H1 (cell line): ENCODE data around the gene THOC5. TPM values are rescaled to one million over a fixed set of nuclear protein-coding genes. Genes with fewer than 3 reads are reported as not detected.
A peak's percentile ranks its signal among the peaks of the same experiment; 100 is the strongest.

Experiments used
- CTCF ChIA-PET: fragments of 300-600 bp; sonication (Branson Sonifier 250); formaldehyde crosslinking; loops from one replicate; lab custom pipeline; 2021; ENCODE audit not compliant: partially characterized antibody; lab: Charles Lee
- POLR2A ChIA-PET: fragments of 300-600 bp; sonication (Branson Sonifier 250); formaldehyde crosslinking; loops from one replicate; lab custom pipeline; 2021; ENCODE audit warnings: inconsistent platforms; ENCODE audit not compliant: partially characterized antibody; lab: Charles Lee
- DNase-seq, 2 experiments: peaks; one replicate each; pipeline versions ENCODE4 v3.0.0 to v3.0.0-alpha.2; 2010 to 2022; ENCODE audit warnings: low spot score in 2 of 2, low read depth in 1 of 2, mixed read lengths in 1 of 2
- FAIRE-seq: peaks from 2 replicates; lab custom pipeline; 2011; peaks lifted over from hg19 to GRCh38; lab: Jason Lieb, UNC
- H2AFZ ChIP-seq: 2 replicates; pipeline ENCODE4 v1.8.1; 2012; ENCODE audit warnings: low read length, inconsistent platforms
- H2AK5ac ChIP-seq: 2 replicates; pipeline ENCODE4 v1.6.1; 2013; ENCODE audit warnings: low read depth, low read length
- H2BK120ac ChIP-seq: replicated peaks from 2 replicates; pipeline ENCODE3; 2013; ENCODE audit warnings: low read depth, low read length, inconsistent platforms
- H2BK12ac ChIP-seq: 2 replicates; pipeline ENCODE4 v1.6.1; 2013; ENCODE audit warnings: low read depth, low read length
- H2BK15ac ChIP-seq: 2 replicates; pipeline ENCODE4 v1.6.1; 2013; ENCODE audit warnings: low read length
- H2BK20ac ChIP-seq: 2 replicates; pipeline ENCODE4 v1.6.1; 2013; ENCODE audit warnings: low read length
- H2BK5ac ChIP-seq: 2 replicates; pipeline ENCODE4 v1.6.1; 2013; ENCODE audit warnings: low read depth, low read length
- H3K14ac ChIP-seq: 2 replicates; pipeline ENCODE4 v1.6.1; 2013; ENCODE audit warnings: inconsistent platforms; ENCODE audit not compliant: insufficient read length
- H3K18ac ChIP-seq: 2 replicates; pipeline ENCODE4 v1.6.1; 2013; ENCODE audit warnings: low read length; ENCODE audit errors: extremely low read depth
- H3K23ac ChIP-seq: 2 replicates; pipeline ENCODE4 v1.6.1; 2013; ENCODE audit warnings: inconsistent platforms; ENCODE audit not compliant: insufficient read length
- H3K23me2 ChIP-seq: 2 replicates; pipeline ENCODE4 v1.6.1; 2013; ENCODE audit warnings: low read depth, low read length
- H3K27ac ChIP-seq: 2 replicates; pipeline ENCODE4 v1.6.1; 2011; ENCODE audit warnings: low read depth, low read length, inconsistent platforms
- H3K27me3 ChIP-seq, 4 experiments: replicated peaks in 1 of 4; 1 replicate in 1 of 4; 2 replicates in 3 of 4; pipeline versions ENCODE4 v1.6.1 to v1.8.1; 2011 to 2013; ENCODE audit warnings: low read length in 3 of 4, mild to moderate bottlenecking in 3 of 4, inconsistent platforms in 2 of 4, mixed read lengths in 2 of 4, moderate library complexity in 1 of 4; ENCODE audit not compliant: control insufficient read depth in 3 of 4, insufficient read depth in 3 of 4; ENCODE audit errors: extremely low read depth in 1 of 4
- H3K36me3 ChIP-seq, 4 experiments: 2 replicates each; pipeline versions ENCODE4 v1.6.1 to v1.8.1; 2011 to 2013; ENCODE audit warnings: mild to moderate bottlenecking in 4 of 4, low read length in 3 of 4, moderate library complexity in 2 of 4, control low read depth in 1 of 4, inconsistent platforms in 1 of 4; ENCODE audit not compliant: insufficient read depth in 4 of 4, control insufficient read depth in 2 of 4
- H3K4ac ChIP-seq: replicated peaks from 2 replicates; pipeline ENCODE3; 2013; ENCODE audit warnings: low read length, low read depth, mixed read lengths, inconsistent platforms; ENCODE audit not compliant: insufficient read length
- H3K4me1 ChIP-seq, 4 experiments: replicated peaks in 1 of 4; 1 replicate in 1 of 4; 2 replicates in 3 of 4; pipeline versions ENCODE4 v1.6.1 to v1.8.1; 2011 to 2013; ENCODE audit warnings: low read length in 3 of 4, inconsistent platforms in 2 of 4, mixed read lengths in 1 of 4; ENCODE audit not compliant: insufficient read depth in 4 of 4, control insufficient read depth in 3 of 4
- H3K4me2 ChIP-seq, 2 experiments: 2 replicates each; pipeline versions ENCODE4 v1.6.1 to v1.8.1; 2011 to 2013; ENCODE audit warnings: low read depth in 2 of 2, low read length in 2 of 2, control low read depth in 1 of 2, inconsistent platforms in 1 of 2, mild to moderate bottlenecking in 1 of 2; ENCODE audit not compliant: insufficient read depth in 1 of 2
- H3K4me3 ChIP-seq, 4 experiments: fragments of 200-600, 300-600 bp in 1 of 4; sonication (generic), shearing (Covaris generic), sonication (Bioruptor Twin) in 1 of 4; 2 replicates each; pipeline versions ENCODE4 v1.5.1 to v1.8.1; 2011 to 2016; ENCODE audit warnings: low read length in 4 of 4, low read depth in 3 of 4, control low read depth in 2 of 4, inconsistent platforms in 2 of 4, mild to moderate bottlenecking in 2 of 4, mixed read lengths in 1 of 4, moderate library complexity in 1 of 4; ENCODE audit not compliant: insufficient read depth in 2 of 4; ENCODE audit errors: extremely low read depth in 1 of 4
- H3K56ac ChIP-seq: replicated peaks from 2 replicates; pipeline ENCODE3; 2013; ENCODE audit warnings: low read depth, mild to moderate bottlenecking, mixed read lengths, low read length, inconsistent platforms; ENCODE audit not compliant: insufficient read length
- H3K79me1 ChIP-seq: 2 replicates; pipeline ENCODE4 v1.6.1; 2013; ENCODE audit warnings: low read depth, low read length, control low read depth
- H3K79me2 ChIP-seq, 2 experiments: 2 replicates each; pipeline versions ENCODE4 v1.6.1 to v1.8.1; 2012 to 2013; ENCODE audit warnings: low read length in 2 of 2, mild to moderate bottlenecking in 2 of 2, inconsistent platforms in 1 of 2; ENCODE audit not compliant: insufficient read depth in 2 of 2, control insufficient read depth in 1 of 2
- H3K9ac ChIP-seq, 4 experiments: replicated peaks in 1 of 4; 1 replicate in 1 of 4; 2 replicates in 3 of 4; pipeline versions ENCODE4 v1.6.1 to v1.8.1; 2011 to 2013; ENCODE audit warnings: low read depth in 3 of 4, low read length in 3 of 4, control low read depth in 2 of 4, mild to moderate bottlenecking in 2 of 4, moderate library complexity in 2 of 4, inconsistent platforms in 1 of 4; ENCODE audit errors: extremely low read depth in 1 of 4
- H3K9me3 ChIP-seq, 2 experiments: 2 replicates each; pipeline versions ENCODE4 v1.6.1 to v1.8.1; 2012 to 2013; ENCODE audit warnings: mild to moderate bottlenecking in 2 of 2, moderate library complexity in 2 of 2, control low read depth in 1 of 2, inconsistent platforms in 1 of 2, low read depth in 1 of 2, low read length in 1 of 2, mixed read lengths in 1 of 2; ENCODE audit not compliant: insufficient read depth in 2 of 2
- H4K20me1 ChIP-seq, 2 experiments: replicated peaks in 1 of 2; 2 replicates each; pipeline versions ENCODE3 to v1.8.1; 2011 to 2013; ENCODE audit warnings: inconsistent platforms in 2 of 2, low read length in 2 of 2, mild to moderate bottlenecking in 1 of 2; ENCODE audit not compliant: insufficient read depth in 2 of 2, control insufficient read depth in 1 of 2
- H4K5ac ChIP-seq: 2 replicates; pipeline ENCODE4 v1.6.1; 2013; ENCODE audit warnings: low read length, low read depth, mixed read lengths, inconsistent platforms; ENCODE audit not compliant: insufficient read length
- H4K8ac ChIP-seq: 2 replicates; pipeline ENCODE4 v1.8.0; 2013; ENCODE audit warnings: mild to moderate bottlenecking, moderate library complexity, low read length, inconsistent platforms; ENCODE audit not compliant: insufficient read depth; ENCODE audit errors: extremely low read depth
- H4K91ac ChIP-seq: replicated peaks from 2 replicates; pipeline ENCODE3; 2013; ENCODE audit warnings: low read length, mixed read lengths, inconsistent platforms; ENCODE audit not compliant: insufficient read length
- BCL11A ChIP-seq, 2 experiments: IDR thresholded peaks; one replicate each; pipeline ENCODE4 v1.6.1; 2011; ENCODE audit warnings: low read depth in 2 of 2, low read length in 2 of 2, mild to moderate bottlenecking in 2 of 2
- CHD2 ChIP-seq: IDR thresholded peaks from 2 replicates; pipeline ENCODE4 v1.6.1; 2012; ENCODE audit warnings: low read length, improper control_type of control experiment
- JUN ChIP-seq: IDR thresholded peaks from 2 replicates; pipeline ENCODE4 v1.6.1; 2011; ENCODE audit warnings: low read depth, mild to moderate bottlenecking, improper control_type of control experiment, low read length
- MAFK ChIP-seq: IDR thresholded peaks from 2 replicates; pipeline ENCODE4 v1.6.1; 2012; ENCODE audit warnings: low read depth, mild to moderate bottlenecking, improper control_type of control experiment, low read length
- PHF8 ChIP-seq: fragments of 200-600 bp; sonication (generic); conservative IDR thresholded peaks from 2 replicates; pipeline ENCODE4 v1.7.1; 2012; ENCODE audit warnings: low read depth, mild to moderate bottlenecking, inconsistent platforms, low read length, moderate library complexity
- RAD21 ChIP-seq, 2 experiments: IDR thresholded peaks in 1 of 2; conservative IDR thresholded peaks in 1 of 2; 2 replicates each; pipeline ENCODE4 v1.6.1; 2011; ENCODE audit warnings: low read depth in 2 of 2, low read length in 2 of 2, improper control_type of control experiment in 1 of 2, inconsistent platforms in 1 of 2, mild to moderate bottlenecking in 1 of 2, moderate library complexity in 1 of 2
- RBBP5 ChIP-seq: IDR thresholded peaks from 2 replicates; pipeline ENCODE4 v1.7.1; 2012; ENCODE audit warnings: low read depth, mild to moderate bottlenecking, inconsistent platforms, low read length, moderate library complexity, borderline replicate concordance
- SIRT6 ChIP-seq: IDR thresholded peaks from one replicate; pipeline ENCODE4 v1.7.1; 2012; ENCODE audit warnings: low read length, inconsistent platforms
- SP1 ChIP-seq: IDR thresholded peaks from 2 replicates; pipeline ENCODE4 v1.6.1; 2011; ENCODE audit warnings: low read depth, low read length
- TAF1 ChIP-seq: IDR thresholded peaks from 2 replicates; pipeline ENCODE4 v1.6.1; 2011; ENCODE audit warnings: mild to moderate bottlenecking, low read depth, low read length
- USF2 ChIP-seq: IDR thresholded peaks from 2 replicates; pipeline ENCODE4 v1.6.1; 2011; ENCODE audit warnings: low read length, improper control_type of control experiment
- WGBS, 2 experiments: shearing (Covaris generic) in 1 of 2; methylation state at CpG; one replicate each; pipeline versions ENCODE4 v1.1.6 to v1.1.7; 2013 to 2015; ENCODE audit warnings: low lambda C conversion rate in 2 of 2, mixed read lengths in 2 of 2, inconsistent platforms in 1 of 2, low coverage in 1 of 2, missing lambda C conversion rate in 1 of 2; ENCODE audit not compliant: insufficient replicate concordance in 2 of 2, insufficient coverage in 1 of 2, insufficient read length in 1 of 2; ENCODE audit errors: extremely low coverage in 1 of 2, missing lambda C conversion rate in 1 of 2; 5-methylcytosine and 5-hydroxymethylcytosine counted together
- polyA plus RNA-seq, 7 experiments: library from polyadenylated mRNA; depleted of rRNA in 3 of 7; stranded (reverse) in 5 of 7; unstranded in 2 of 7; fragments of >200 nt in 5 of 7; fragments of 200-250 nt in 2 of 7; gene quantifications; 1 replicate in 5 of 7; 2 replicates in 1 of 7; 4 replicates in 1 of 7; pipeline versions ENCODE4 v1.2.1 to v1.2.3, GENCODE V29; 2011 to 2013; ENCODE audit warnings: missing spikeins in 2 of 7, mixed read lengths in 2 of 7
- total RNA-seq: library from RNA; stranded (reverse); fragmentation: NEBNext Ultra II Directional; extraction: Animal tissue kit (Norgen Biotek cat#: 25700); gene quantifications from 2 replicates; pipeline ENCODE4 v1.2.1, GENCODE V29; 2021
- TF ChIP-seq, protein P1 (sequence below): IDR thresholded peaks from 2 replicates; pipeline ENCODE4 v1.6.1; 2012; ENCODE audit warnings: inconsistent platforms

THOC5 gene
- total and polyA plus RNA-seq, 2 of the 8 experiments (the other 6 are each of a cell fraction or from before 2014, with no cell fraction given), result 27.7 to 65.7 TPM

DNA sequence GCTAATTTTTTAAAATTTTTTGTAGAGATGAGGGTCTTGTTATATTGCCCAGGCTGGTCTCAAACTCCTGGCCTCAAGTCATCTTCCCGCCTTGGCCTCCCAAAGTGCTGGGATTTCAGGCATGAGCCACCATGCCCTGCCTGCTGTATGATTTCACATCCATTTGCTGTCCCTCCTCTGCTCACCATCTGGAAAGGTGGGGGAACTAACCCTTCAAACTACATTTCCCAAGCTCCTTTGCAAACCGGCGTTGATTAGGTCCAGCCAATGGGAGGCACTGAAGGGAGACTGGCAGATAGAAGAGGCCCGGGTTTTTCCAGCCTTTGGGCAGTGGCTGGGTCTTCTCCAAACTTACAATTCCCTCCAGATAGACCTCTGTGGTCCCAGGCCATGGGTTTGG lies 95.8 kb downstream of the THOC5 start:
- CTCF ChIA-PET, result interaction anchor here (0.6 to 7.0 kb wide), 4 partner anchors 13 to 649 kb away, joined by 3 to 39 read pairs (median 5); no protein-coding TSS in a partner anchor
- peak; percentile 87 for FAIRE-seq
- 0 out of 2 replicates have a peak, but pooled peaks have one; percentile 36 for TF ChIP-seq TAF1
- TF ChIP-seq, protein P1, sequence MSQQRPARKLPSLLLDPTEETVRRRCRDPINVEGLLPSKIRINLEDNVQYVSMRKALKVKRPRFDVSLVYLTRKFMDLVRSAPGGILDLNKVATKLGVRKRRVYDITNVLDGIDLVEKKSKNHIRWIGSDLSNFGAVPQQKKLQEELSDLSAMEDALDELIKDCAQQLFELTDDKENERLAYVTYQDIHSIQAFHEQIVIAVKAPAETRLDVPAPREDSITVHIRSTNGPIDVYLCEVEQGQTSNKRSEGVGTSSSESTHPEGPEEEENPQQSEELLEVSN, result no peak
- TF ChIP-seq BCL11A (IDR thresholded peaks at IDR 0.05; ENCODE audit: low read depth in 2 of 2, low read length in 2 of 2), result no peak
- no peak for TF ChIP-seq USF2
- TF ChIP-seq SIRT6, result no peak
- 0 out of 2 replicates have a peak, but pooled peaks have one; percentile 20 for TF ChIP-seq SP1
- TF ChIP-seq CHD2, result no peak
- no peak for TF ChIP-seq MAFK
- TF ChIP-seq JUN, result no peak
- TF ChIP-seq PHF8, result no peak
- TF ChIP-seq RBBP5, result no peak
- TF ChIP-seq RAD21 (IDR thresholded peaks at IDR 0.05 in 1 of 2, conservative IDR thresholded peaks at IDR 0.05 in 1 of 2; ENCODE audit: low read depth in 2 of 2, low read length in 2 of 2), result no peak

More for the DNA sequence above, 95.8 kb downstream of the THOC5 start:
- Histone ChIP-seq H3K27ac (no peak overlapping the region), H4K20me1 (no peaks in the 10 kb centered on the region), H2AFZ (peak overlapping the region; percentile 76; the same call in 1 of the 2 replicates), H3K18ac (no peak overlapping the region), H2AK5ac (no peak overlapping the region), H3K23me2 (no peaks in the 10 kb centered on the region), H3K36me3 (no peaks in the 10 kb centered on the region), H4K91ac (no peak overlapping the region), H3K56ac (no peak overlapping the region), H3K9me3 (no peaks in the 10 kb centered on the region), H2BK5ac (no peak overlapping the region), H3K4ac (no peak overlapping the region), H3K79me1 (no peaks in the 10 kb centered on the region), H2BK120ac (no peak overlapping the region), H3K9ac (no peak overlapping the region), H2BK15ac (no peak overlapping the region), H3K4me1 (no peaks in the 10 kb centered on the region; a peak in 2 of 7 replicates), H2BK12ac (no peak overlapping the region), H4K5ac (no peak overlapping the region), H3K14ac (no peak overlapping the region), H2BK20ac (no peak overlapping the region), H3K4me2 (no peak overlapping the region), H4K8ac (no peak overlapping the region), H3K27me3 (no peaks in the 10 kb centered on the region), H3K4me3 (no peak overlapping the region), H3K79me2 (no peaks in the 10 kb centered on the region), H3K23ac (no peak overlapping the region)
- POLR2A ChIA-PET, result interaction anchor here (0.7 to 1.1 kb wide), 3 partner anchors 22 to 122 kb away, joined by 3 read pairs; partner anchors contain the start of gene NEFH
- 11% methylated on average over 4 of the region's 4 CpGs; no CpG with 5 or more reads in 1 of the 2 experiments for WGBS, 2 experiments
- DNase-seq, result peak in 1 of 2 experiments; percentile 70
